ENCODE measurements around the gene NF1. TPM values are rescaled to one million over a fixed set of nuclear protein-coding genes. Genes with fewer than 3 reads are reported as not detected.

The NF1 gene
- total RNA-seq, 2 experiments from 2014 or later, result 15.5 to 18.7 TPM

GRCh38 chr17:31414550-31414918, 319.8 kb downstream of the NF1 start:
- H3K4me1 Mint-ChIP-seq (ENCODE audit: low read depth), result no peaks in the 10 kb centered on the region
- ChIA-PET POLR2A (no interaction called here), CTCF (no interaction called here)
- no peaks in the 10 kb centered on the region for H3K27me3 Mint-ChIP-seq
- Histone ChIP-seq H3K9me3 (ENCODE audit: control insufficient read depth in 1 of 2, insufficient read depth in 1 of 2, low read length in 2 of 2) (no peaks in the 10 kb centered on the region), H3K4me3 (ENCODE audit: low read length) (no peak overlapping the region), H3K27ac (ENCODE audit: low read depth in 1 of 2, low read length in 2 of 2) (no peak overlapping the region), H3K27me3 (ENCODE audit: control insufficient read depth in 1 of 2, insufficient read depth in 2 of 2, low read length in 2 of 2) (no peaks in the 10 kb centered on the region), H3K4me1 (ENCODE audit: insufficient read depth, low read length) (peaks cover 4% of the 10 kb centered on the region), H3K36me3 (ENCODE audit: insufficient read depth, low read length) (no peaks in the 10 kb centered on the region)
- ATAC-seq (ENCODE audit: poor library complexity) (no peak), DNase-seq (no peak)
- no peak overlapping the region for H3K4me3 Mint-ChIP-seq
- H3K27ac Mint-ChIP-seq, result no peak overlapping the region
- TF ChIP-seq CTCF (IDR thresholded peaks at IDR 0.05), result no peak
- H3K36me3 Mint-ChIP-seq (ENCODE audit: low read depth), result no peaks in the 10 kb centered on the region
- intact Hi-C loops (cut with DNase I, micrococcal nuclease), result no loop called here
- H3K9me3 Mint-ChIP-seq, result no peaks in the 10 kb centered on the region

GRCh38 chr17:31415004-31415454, 320.3 kb downstream of the NF1 start:
- Histone ChIP-seq H3K4me3 (ENCODE audit: low read length) (no peak overlapping the region), H3K9me3 (ENCODE audit: control insufficient read depth in 1 of 2, insufficient read depth in 1 of 2, low read length in 2 of 2) (no peaks in the 10 kb centered on the region), H3K27ac (ENCODE audit: low read depth in 1 of 2, low read length in 2 of 2) (no peak overlapping the region), H3K27me3 (ENCODE audit: control insufficient read depth in 1 of 2, insufficient read depth in 2 of 2, low read length in 2 of 2) (no peaks in the 10 kb centered on the region), H3K4me1 (ENCODE audit: insufficient read depth, low read length) (peaks cover 4% of the 10 kb centered on the region), H3K36me3 (ENCODE audit: insufficient read depth, low read length) (no peaks in the 10 kb centered on the region)
- H3K4me3 Mint-ChIP-seq, result no peak overlapping the region
- POLR2A ChIA-PET, result no interaction called here
- DNase-seq (peak in 2 of 14 experiments; percentile 23 to 46), ATAC-seq (ENCODE audit: poor library complexity) (no peak)
- no peaks in the 10 kb centered on the region for H3K36me3 Mint-ChIP-seq (ENCODE audit: low read depth)
- no peak overlapping the region for H3K27ac Mint-ChIP-seq
- intact Hi-C loops (cut with DNase I, micrococcal nuclease), result no loop called here
- no peaks in the 10 kb centered on the region for H3K4me1 Mint-ChIP-seq (ENCODE audit: low read depth)
- CTCF ChIA-PET, result no interaction called here
- no peaks in the 10 kb centered on the region for H3K9me3 Mint-ChIP-seq
- TF ChIP-seq CTCF (IDR thresholded peaks at IDR 0.05), result no peak
- H3K27me3 Mint-ChIP-seq, result no peaks in the 10 kb centered on the region

GRCh38 chr17:31415640-31416502, 321.1 kb downstream of the NF1 start:
- intact Hi-C loops (cut with DNase I, micrococcal nuclease), result no loop called here
- CTCF ChIA-PET, result no interaction called here
- peaks cover 4% of the 10 kb centered on the region for H3K4me1 ChIP-seq (ENCODE audit: insufficient read depth, low read length)
- Mint-ChIP-seq H3K4me3 (no peak overlapping the region), H3K9me3 (no peaks in the 10 kb centered on the region), H3K27ac (no peak overlapping the region), H3K4me1 (ENCODE audit: low read depth) (no peaks in the 10 kb centered on the region), H3K36me3 (ENCODE audit: low read depth) (no peaks in the 10 kb centered on the region), H3K27me3 (no peaks in the 10 kb centered on the region)
- no peaks in the 10 kb centered on the region for H3K9me3 ChIP-seq (ENCODE audit: control insufficient read depth in 1 of 2, insufficient read depth in 1 of 2, low read length in 2 of 2)
- no peaks in the 10 kb centered on the region for H3K36me3 ChIP-seq (ENCODE audit: insufficient read depth, low read length)
- no peak overlapping the region for H3K4me3 ChIP-seq (ENCODE audit: low read length)
- H3K27me3 ChIP-seq (ENCODE audit: control insufficient read depth in 1 of 2, insufficient read depth in 2 of 2, low read length in 2 of 2), result no peaks in the 10 kb centered on the region
- DNase-seq (no peak), ATAC-seq (ENCODE audit: poor library complexity) (no peak)
- TF ChIP-seq CTCF (IDR thresholded peaks at IDR 0.05), result no peak
- POLR2A ChIA-PET, result no interaction called here
- no peak overlapping the region for H3K27ac ChIP-seq (ENCODE audit: low read depth in 1 of 2, low read length in 2 of 2)

All from CD4-positive, alpha-beta T cell (primary cell).